Astrocyte of the cerebellum (primary cell): Measurements from ENCODE around the gene TRABD2A.

Experiments used
- DNase-seq: peaks from one replicate; pipeline ENCODE4 v3.0.0-alpha.2; 2011; ENCODE audit warnings: low read depth
- H3K4me3 ChIP-seq: 2 replicates; pipeline ENCODE4 v1.5.1; 2011; ENCODE audit warnings: mild to moderate bottlenecking, low read depth, low read length, moderate library complexity
- CTCF ChIP-seq: IDR thresholded peaks from 2 replicates; pipeline ENCODE4 v1.5.1; 2012; ENCODE audit warnings: low read length, low read depth, moderate library complexity, mild to moderate bottlenecking; ENCODE audit errors: missing control alignments
- in situ Hi-C: cut with HindIII; loops from 2 replicates; pipeline ENCODE4 v1.10.0; 2017; ENCODE audit warnings: low sequenced_read_pairs

Gene TRABD2A

DNA sequence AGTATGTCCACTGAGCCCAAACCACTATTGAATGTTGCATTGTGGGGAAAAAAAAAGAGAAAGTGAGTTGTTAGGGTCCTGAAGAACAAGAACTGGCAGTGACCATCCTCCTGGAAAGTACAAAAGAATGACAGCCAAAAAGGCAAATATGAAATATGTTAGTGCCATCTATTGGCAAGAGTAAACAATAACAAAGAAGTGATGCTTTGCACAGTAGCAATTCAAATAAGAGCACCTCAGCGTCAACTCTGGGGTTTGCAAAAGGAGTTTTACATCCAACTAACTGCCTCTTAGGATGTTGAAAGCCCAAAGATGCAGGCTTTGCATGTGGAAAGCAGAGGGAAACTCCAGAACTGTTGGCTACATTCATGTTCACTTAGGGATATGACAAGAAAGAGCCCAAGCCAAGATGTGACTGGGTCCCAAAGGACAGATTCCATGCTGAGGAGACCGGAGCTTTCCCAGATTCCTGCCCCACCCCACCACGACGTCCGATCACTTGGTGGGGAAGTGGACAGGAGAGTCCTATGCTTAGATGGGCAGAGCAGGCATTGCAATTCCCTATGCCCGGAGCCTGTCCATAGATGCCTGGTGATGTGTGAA lies 15.6 kb downstream of the TRABD2A start:
- no peak for DNase-seq
- peak; percentile 13 for TF ChIP-seq CTCF
- H3K4me3 ChIP-seq = no peak overlapping the region
- in situ Hi-C loops = no loop called here

DNA sequence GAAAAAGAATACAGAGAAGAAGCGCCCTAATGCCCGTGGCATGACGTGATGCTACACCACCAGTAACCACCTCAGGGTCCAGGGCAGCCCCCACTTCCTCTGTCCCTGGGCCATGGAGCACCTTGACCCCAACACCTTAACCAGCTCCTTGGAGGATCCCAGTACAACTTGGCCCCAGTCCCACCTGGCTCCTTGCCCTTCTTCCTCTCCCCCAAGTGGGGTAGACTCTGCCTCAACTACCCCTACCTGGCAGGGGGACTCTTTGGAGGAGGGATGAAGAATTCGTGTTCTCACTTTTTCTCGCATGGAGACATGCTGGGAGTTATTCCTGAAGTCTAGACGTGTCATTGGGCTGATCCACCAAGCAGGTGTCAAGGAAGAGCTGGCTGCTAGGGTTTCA lies 18.9 kb downstream of the TRABD2A start:
- DNase-seq = no peak
- H3K4me3 ChIP-seq = no peak overlapping the region
- TF ChIP-seq CTCF = no peak
- in situ Hi-C loops = no loop called here

DNA sequence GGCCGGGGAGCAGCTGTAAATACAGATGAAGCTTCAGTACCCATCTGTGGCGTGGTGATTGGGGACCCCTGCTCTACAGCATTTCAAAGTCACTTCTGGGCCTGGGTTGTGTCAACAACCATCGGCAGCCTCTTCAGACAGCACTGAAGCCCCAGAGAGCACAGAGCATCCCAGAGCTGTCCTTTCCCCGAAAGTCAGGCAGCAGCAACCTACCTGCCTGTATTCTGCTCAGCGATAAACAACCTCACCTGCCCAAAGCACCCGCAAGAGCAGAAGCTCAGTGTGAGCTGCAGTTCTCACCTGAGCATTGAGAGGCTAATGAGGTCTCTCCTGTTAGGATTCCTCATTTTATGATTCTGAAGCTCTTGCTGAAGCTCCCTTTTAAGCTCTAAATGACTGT lies 19.3 kb downstream of the TRABD2A start:
- TF ChIP-seq CTCF = no peak
- no peak for DNase-seq
- no peak overlapping the region for H3K4me3 ChIP-seq
- in situ Hi-C loops = no loop called here

GRCh38 chr2:84858937-84859336 lies 21.9 kb downstream of the TRABD2A start:
- no peak overlapping the region for H3K4me3 ChIP-seq
- TF ChIP-seq CTCF = no peak
- DNase-seq = no peak
- in situ Hi-C loops = no loop called here

GRCh38 chr2:84858123-84858522 lies 22.8 kb downstream of the TRABD2A start:
- in situ Hi-C loops = no loop called here
- H3K4me3 ChIP-seq = no peak overlapping the region
- DNase-seq = no peak
- peak; percentile 46 for TF ChIP-seq CTCF

GRCh38 chr2:84857566-84857965 lies 23.3 kb downstream of the TRABD2A start:
- no peak overlapping the region for H3K4me3 ChIP-seq
- in situ Hi-C loops = no loop called here
- no peak for TF ChIP-seq CTCF
- DNase-seq = no peak
